H9 (cell line): ENCODE measurements around the gene MRPL14. TPM values are rescaled to one million over a fixed set of nuclear protein-coding genes. Genes with fewer than 3 reads are reported as not detected.
A peak's percentile ranks its signal among the peaks of the same experiment; 100 is the strongest.

Experiments
- DNase-seq: peaks from one replicate; pipeline ENCODE4 v3.0.0-alpha.2; 2017
- H2AFZ ChIP-seq: one replicate; pipeline ENCODE4 v1.6.1; 2013; ENCODE audit warnings: mild to moderate bottlenecking, low read length, control low read depth, moderate library complexity
- H2AK5ac ChIP-seq: 2 replicates; pipeline ENCODE4 v1.6.1; 2013; ENCODE audit warnings: low read length, control low read depth, mixed read lengths; ENCODE audit not compliant: insufficient read length
- H2BK120ac ChIP-seq: one replicate; pipeline ENCODE4 v1.6.1; 2013; ENCODE audit warnings: low read depth, mild to moderate bottlenecking, low read length, control low read depth, inconsistent platforms; ENCODE audit not compliant: poor library complexity, severe bottlenecking
- H2BK12ac ChIP-seq: 2 replicates; pipeline ENCODE4 v1.6.1; 2013; ENCODE audit warnings: low read length, control low read depth, mixed read lengths, low read depth; ENCODE audit not compliant: insufficient read length
- H2BK15ac ChIP-seq: 2 replicates; pipeline ENCODE4 v1.6.1; 2013; ENCODE audit warnings: low read depth, low read length, control low read depth
- H2BK20ac ChIP-seq: one replicate; pipeline ENCODE4 v1.6.1; 2013; ENCODE audit warnings: low read depth, mild to moderate bottlenecking, low read length, control low read depth, inconsistent platforms; ENCODE audit not compliant: poor library complexity, severe bottlenecking
- H2BK5ac ChIP-seq: 2 replicates; pipeline ENCODE4 v1.6.1; 2013; ENCODE audit warnings: low read length, control low read depth, mixed read lengths; ENCODE audit not compliant: insufficient read length
- H3K14ac ChIP-seq: 2 replicates; pipeline ENCODE4 v1.6.1; 2013; ENCODE audit warnings: low read length, control low read depth; ENCODE audit not compliant: insufficient read depth
- H3K18ac ChIP-seq: 2 replicates; pipeline ENCODE4 v1.6.1; 2013; ENCODE audit warnings: low read depth, mild to moderate bottlenecking, mixed read lengths, low read length, control low read depth; ENCODE audit not compliant: insufficient read length
- H3K23ac ChIP-seq: 2 replicates; pipeline ENCODE4 v1.6.1; 2013; ENCODE audit warnings: low read length, control low read depth, mixed read lengths, low read depth; ENCODE audit not compliant: insufficient read length
- H3K23me2 ChIP-seq: 2 replicates; pipeline ENCODE4 v1.6.1; 2013; ENCODE audit warnings: low read depth, mild to moderate bottlenecking, mixed read lengths, low read length, control low read depth; ENCODE audit not compliant: insufficient read length, poor library complexity, severe bottlenecking
- H3K27ac ChIP-seq: 2 replicates; pipeline ENCODE4 v1.5.1; 2013; ENCODE audit warnings: low read length, control low read depth, mixed read lengths, low read depth; ENCODE audit not compliant: insufficient read length
- H3K27me3 ChIP-seq: 2 replicates; pipeline ENCODE4 v1.6.1; 2013; ENCODE audit warnings: low read length, control low read depth, inconsistent platforms; ENCODE audit not compliant: insufficient read depth
- H3K4ac ChIP-seq: 2 replicates; pipeline ENCODE4 v1.6.1; 2013; ENCODE audit warnings: low read depth, mild to moderate bottlenecking, control low read depth, inconsistent platforms, low read length, moderate library complexity
- H3K4me1 ChIP-seq: 2 replicates; pipeline ENCODE4 v1.6.1; 2013; ENCODE audit warnings: low read length, control low read depth, inconsistent platforms; ENCODE audit not compliant: insufficient read depth
- H3K4me2 ChIP-seq: 2 replicates; pipeline ENCODE4 v1.6.1; 2013; ENCODE audit warnings: low read length, control low read depth, mixed read lengths; ENCODE audit not compliant: insufficient read length, insufficient read depth
- H3K56ac ChIP-seq: 2 replicates; pipeline ENCODE4 v1.6.1; 2013; ENCODE audit warnings: low read depth, mild to moderate bottlenecking, mixed read lengths, low read length, control low read depth; ENCODE audit not compliant: insufficient read length
- H3K79me1 ChIP-seq: 2 replicates; pipeline ENCODE4 v1.6.1; 2013; ENCODE audit warnings: low read depth, mild to moderate bottlenecking, moderate library complexity, low read length, control low read depth, inconsistent platforms; ENCODE audit not compliant: insufficient read depth, poor library complexity, severe bottlenecking
- H3K79me2 ChIP-seq: 2 replicates; pipeline ENCODE4 v1.6.1; 2013; ENCODE audit warnings: low read length, control low read depth, inconsistent platforms; ENCODE audit not compliant: insufficient read depth
- H3K9ac ChIP-seq: 2 replicates; pipeline ENCODE4 v1.6.1; 2013; ENCODE audit warnings: low read length, control low read depth, mixed read lengths; ENCODE audit not compliant: insufficient read length; ENCODE audit errors: extremely low read depth
- H3K9me3 ChIP-seq: one replicate; pipeline ENCODE4 v1.6.1; 2013; ENCODE audit warnings: low read depth, low read length, inconsistent platforms; ENCODE audit not compliant: control insufficient read depth
- H3T11ph ChIP-seq: one replicate; pipeline ENCODE4 v1.6.1; 2013; ENCODE audit warnings: mild to moderate bottlenecking, low read length, control low read depth, inconsistent platforms
- H4K20me1 ChIP-seq: one replicate; pipeline ENCODE4 v1.6.1; 2013; ENCODE audit not compliant: control insufficient read depth, insufficient read length, insufficient read depth
- H4K5ac ChIP-seq: 2 replicates; pipeline ENCODE4 v1.6.1; 2013; ENCODE audit warnings: low read depth, mild to moderate bottlenecking, mixed read lengths, low read length, control low read depth; ENCODE audit not compliant: insufficient read length
- H4K8ac ChIP-seq: replicated peaks from 2 replicates; pipeline ENCODE4 v1.6.1; 2013; ENCODE audit warnings: low read length, control low read depth, mixed read lengths, low read depth; ENCODE audit not compliant: insufficient read length
- H4K91ac ChIP-seq: 2 replicates; pipeline ENCODE4 v1.6.1; 2013; ENCODE audit warnings: low read depth, mild to moderate bottlenecking, moderate library complexity, mixed read lengths, low read length, control low read depth; ENCODE audit not compliant: insufficient read length
- H3K27ac Mint-ChIP-seq, 3 experiments: 2 replicates in 2 of 3; 3 replicates in 1 of 3; pipeline ENCODE4 v1.8.0; 2020 to 2021; ENCODE audit warnings: mixed read lengths in 3 of 3, mild to moderate bottlenecking in 1 of 3, moderate library complexity in 1 of 3
- H3K27me3 Mint-ChIP-seq: 2 replicates; pipeline ENCODE4 v1.8.0; 2021; ENCODE audit warnings: low read depth, mild to moderate bottlenecking, moderate library complexity, mixed read lengths
- H3K36me3 Mint-ChIP-seq, 3 experiments: 2 replicates in 2 of 3; 3 replicates in 1 of 3; pipeline ENCODE4 v1.8.0; 2020 to 2021; ENCODE audit warnings: low read depth in 3 of 3, mixed read lengths in 3 of 3; ENCODE audit not compliant: insufficient read depth in 1 of 3
- H3K4me1 Mint-ChIP-seq, 2 experiments: 2 replicates each; pipeline ENCODE4 v1.8.0; 2020; ENCODE audit warnings: mixed read lengths in 2 of 2
- H3K4me3 Mint-ChIP-seq, 2 experiments: 2 replicates in 1 of 2; 3 replicates in 1 of 2; pipeline ENCODE4 v1.8.0; 2020 to 2021; ENCODE audit warnings: mild to moderate bottlenecking in 2 of 2, mixed read lengths in 2 of 2, moderate library complexity in 1 of 2
- H3K9me3 Mint-ChIP-seq, 2 experiments: 2 replicates in 1 of 2; 3 replicates in 1 of 2; pipeline ENCODE4 v1.8.0; 2020; ENCODE audit warnings: mild to moderate bottlenecking in 2 of 2, mixed read lengths in 2 of 2, moderate library complexity in 1 of 2
- WGBS: extraction: QIAGEN DNeasy Blood & Tissue Kit; methylation state at CpG from one replicate; pipeline ENCODE4 v1.1.7; 2013; ENCODE audit warnings: missing lambda C conversion rate, low lambda C conversion rate, mixed read lengths; ENCODE audit not compliant: insufficient read length; ENCODE audit errors: extremely low coverage; 5-methylcytosine and 5-hydroxymethylcytosine counted together
- total RNA-seq: library from RNA; stranded (reverse); gene quantifications from 2 replicates; pipeline ENCODE4 v1.2.1, GENCODE V29; 2021
- TF ChIP-seq, protein P1 (sequence below): fragments of 200-600 bp; sonication (generic); conservative IDR thresholded peaks from 3 replicates; pipeline ENCODE4 v1.8.0; 2021; ENCODE audit warnings: antibody characterized with exemption, mild to moderate bottlenecking

The MRPL14 gene
- total RNA-seq, 1 experiment from 2014 or later = 80.1 TPM

DNA sequence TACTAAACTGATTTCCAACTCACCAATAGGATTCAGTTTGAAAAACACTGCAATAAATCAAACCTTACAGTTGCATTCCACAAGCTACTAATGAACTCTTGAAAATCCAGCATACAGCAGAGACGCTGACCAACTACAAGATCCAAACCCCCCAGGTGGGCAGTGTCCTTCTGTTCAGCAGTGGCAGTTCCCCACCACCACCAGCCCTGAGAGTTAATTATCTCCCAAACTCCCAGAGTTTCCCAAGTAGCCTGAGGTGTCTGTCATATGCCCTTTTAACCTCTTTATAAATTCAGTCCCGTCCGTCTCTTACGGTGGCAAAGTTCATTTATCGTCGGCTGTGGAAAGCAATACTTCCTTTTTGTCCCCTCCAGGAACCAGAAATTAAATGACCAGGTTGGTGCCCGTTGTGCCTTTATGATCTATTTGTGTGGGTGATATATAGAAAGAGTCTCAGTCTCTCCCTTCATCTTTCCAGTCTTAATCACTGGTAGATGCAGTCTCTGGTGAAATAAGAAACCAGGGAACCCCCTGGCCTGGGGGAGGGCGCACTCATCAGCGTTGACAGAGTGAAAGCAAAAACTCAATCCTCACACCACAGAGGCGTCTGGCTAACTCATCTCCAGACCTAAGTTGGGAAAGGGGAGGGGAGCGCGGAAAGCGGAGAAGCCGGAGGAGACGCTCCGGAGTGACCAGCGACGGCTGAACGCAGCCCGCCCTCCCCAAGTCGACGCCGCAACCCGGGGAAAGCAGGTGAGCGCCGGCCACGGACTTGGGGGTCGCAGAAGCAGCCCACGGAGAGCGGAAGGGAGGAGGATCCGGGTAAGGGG is 717 bp downstream of the MRPL14 start:
- Histone ChIP-seq H3K18ac (no peak overlapping the region), H3K14ac (peak overlapping the region; percentile 4; the same call in 1 of the 2 replicates), H3K9ac (peak overlapping the region; percentile 85), H3K4ac (no peak overlapping the region), H2AK5ac (no peak overlapping the region), H4K20me1 (peaks cover 3% of the 10 kb centered on the region), H3T11ph (no peak overlapping the region), H3K23ac (no peak overlapping the region), H3K9me3 (no peaks in the 10 kb centered on the region), H3K4me1 (no peaks in the 10 kb centered on the region), H3K23me2 (peaks cover 12% of the 10 kb centered on the region), H2BK120ac (no peak overlapping the region), H4K91ac (no peak overlapping the region), H2AFZ (no peak overlapping the region), H4K5ac (no peak overlapping the region), H4K8ac (no peak overlapping the region), H2BK15ac (no peak overlapping the region), H2BK12ac (no peak overlapping the region), H3K79me2 (peaks cover 42% of the 10 kb centered on the region), H2BK5ac (no peak overlapping the region), H3K4me2 (peak overlapping the region; percentile 87), H3K27ac (no peak overlapping the region), H3K27me3 (no peaks in the 10 kb centered on the region), H3K79me1 (no peaks in the 10 kb centered on the region), H3K56ac (no peak overlapping the region), H2BK20ac (no peak overlapping the region)
- DNase-seq = peak; percentile 62
- H3K4me1 Mint-ChIP-seq = peaks cover 48 to 55% of the 10 kb centered on the region in 2 experiments
- no CpG with 5 or more reads among the region's 31 CpGs for WGBS
- H3K27me3 Mint-ChIP-seq = no peaks in the 10 kb centered on the region; the same call in 1 of the 2 replicates
- H3K36me3 Mint-ChIP-seq = peaks cover 2 to 18% (median 15%) of the 10 kb centered on the region in 3 experiments; a peak in 5 of 7 replicates
- H3K27ac Mint-ChIP-seq = peak overlapping the region; percentile 20 to 92 (median 37); a peak in 6 of 7 replicates
- peak overlapping the region; percentile 87 to 95 for H3K4me3 Mint-ChIP-seq
- TF ChIP-seq, protein P1, sequence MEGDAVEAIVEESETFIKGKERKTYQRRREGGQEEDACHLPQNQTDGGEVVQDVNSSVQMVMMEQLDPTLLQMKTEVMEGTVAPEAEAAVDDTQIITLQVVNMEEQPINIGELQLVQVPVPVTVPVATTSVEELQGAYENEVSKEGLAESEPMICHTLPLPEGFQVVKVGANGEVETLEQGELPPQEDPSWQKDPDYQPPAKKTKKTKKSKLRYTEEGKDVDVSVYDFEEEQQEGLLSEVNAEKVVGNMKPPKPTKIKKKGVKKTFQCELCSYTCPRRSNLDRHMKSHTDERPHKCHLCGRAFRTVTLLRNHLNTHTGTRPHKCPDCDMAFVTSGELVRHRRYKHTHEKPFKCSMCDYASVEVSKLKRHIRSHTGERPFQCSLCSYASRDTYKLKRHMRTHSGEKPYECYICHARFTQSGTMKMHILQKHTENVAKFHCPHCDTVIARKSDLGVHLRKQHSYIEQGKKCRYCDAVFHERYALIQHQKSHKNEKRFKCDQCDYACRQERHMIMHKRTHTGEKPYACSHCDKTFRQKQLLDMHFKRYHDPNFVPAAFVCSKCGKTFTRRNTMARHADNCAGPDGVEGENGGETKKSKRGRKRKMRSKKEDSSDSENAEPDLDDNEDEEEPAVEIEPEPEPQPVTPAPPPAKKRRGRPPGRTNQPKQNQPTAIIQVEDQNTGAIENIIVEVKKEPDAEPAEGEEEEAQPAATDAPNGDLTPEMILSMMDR = no peak
- no peaks in the 10 kb centered on the region for H3K9me3 Mint-ChIP-seq
